Astrocyte (in vitro differentiated cells and primary cell): ENCODE results near the gene CSMD2.

Experiments used
- CTCF ChIP-seq: IDR thresholded peaks from 2 replicates; pipeline ENCODE4 v1.5.1; 2011; ENCODE audit warnings: low read depth, mild to moderate bottlenecking, inconsistent platforms, low read length, moderate library complexity; ENCODE audit not compliant: insufficient read depth
- EZH2 ChIP-seq: IDR thresholded peaks from 2 replicates; pipeline ENCODE4 v1.6.1; 2012; ENCODE audit warnings: mild to moderate bottlenecking, low read length, inconsistent platforms; ENCODE audit not compliant: insufficient read depth

GRCh38 chr1:33825506-33825905 lies 339.5 kb downstream of the CSMD2 start:
- TF ChIP-seq EZH2 (no peak), CTCF (no peak)
